K562 (cell line): ENCODE results near the gene PFN3. TPM values are rescaled to one million over a fixed set of nuclear protein-coding genes. Genes with fewer than 3 reads are reported as not detected.

Experiments used
- BCL6 ChIP-seq: fragments of 250-450 bp; sonication (Bioruptor Pico); IDR thresholded peaks from 2 replicates; pipeline ENCODE4 v1.4.0; 2020
- CEBPZ ChIP-seq: fragments of 150-350 bp; IDR thresholded peaks from 2 replicates; pipeline ENCODE4 v1.6.1; 2014; ENCODE audit warnings: low read depth, mild to moderate bottlenecking, low read length, borderline replicate concordance
- CSDE1 ChIP-seq, 2 experiments: fragments of 450-650 bp; IDR thresholded peaks; 2 replicates each; pipeline ENCODE4 v1.6.1; 2016; ENCODE audit warnings: mild to moderate bottlenecking in 1 of 2
- EP300 ChIP-seq: IDR thresholded peaks from 2 replicates; pipeline ENCODE4 v1.6.1; 2012; ENCODE audit warnings: low read length, improper control_type of control experiment
- HMGN3 ChIP-seq: IDR thresholded peaks from 2 replicates; pipeline ENCODE4 v1.6.1; 2011; ENCODE audit warnings: borderline replicate concordance, low read depth, mild to moderate bottlenecking, mixed read lengths, low read length; ENCODE audit not compliant: insufficient read length; ENCODE audit errors: extremely low read depth
- HMGXB4 ChIP-seq: sonication (generic); formaldehyde crosslinking; IDR thresholded peaks from 2 replicates; pipeline ENCODE4 v1.8.1; 2023; ENCODE audit warnings: mild to moderate bottlenecking, missing genetic modification reagents
- JUND ChIP-seq, 2 experiments: IDR thresholded peaks; 2 replicates in 1 of 2; 3 replicates in 1 of 2; pipeline ENCODE4 v1.6.1; 2011; ENCODE audit warnings: borderline replicate concordance in 2 of 2, low read depth in 2 of 2, low read length in 2 of 2, improper control_type of control experiment in 1 of 2, missing biosample characterization in 1 of 2, missing genetic modification characterization in 1 of 2, missing genetic modification reagents in 1 of 2
- MXD1 ChIP-seq: fragments of 250-450 bp; sonication (Bioruptor Pico); IDR thresholded peaks from 2 replicates; pipeline ENCODE4 v1.8.0; 2021; ENCODE audit warnings: borderline replicate concordance, mild to moderate bottlenecking, moderate library complexity; ENCODE audit not compliant: poor library complexity, severe bottlenecking
- NCOR1 ChIP-seq: fragments of 450-650 bp; IDR thresholded peaks from 2 replicates; pipeline ENCODE4 v1.6.1; 2016; ENCODE audit warnings: mild to moderate bottlenecking, moderate library complexity
- NFRKB ChIP-seq: fragments of 450-650 bp; IDR thresholded peaks from 2 replicates; pipeline ENCODE4 v1.6.1; 2016; ENCODE audit warnings: low read depth
- PCBP2 ChIP-seq: fragments of 200-400 bp; formaldehyde crosslinking; IDR thresholded peaks from 2 replicates; pipeline ENCODE4 v1.6.1; 2018; ENCODE audit warnings: low read length, low read depth, mild to moderate bottlenecking, moderate library complexity; ENCODE audit not compliant: poor library complexity, severe bottlenecking
- RAD21 ChIP-seq, 2 experiments: fragments of 250-450 bp in 1 of 2; fragments of 450-650 bp in 1 of 2; sonication (Bioruptor Pico) in 1 of 2; formaldehyde crosslinking in 1 of 2; IDR thresholded peaks in 1 of 2; conservative IDR thresholded peaks in 1 of 2; 2 replicates each; pipeline versions ENCODE4 v1.4.0 to v1.8.0; 2020 to 2022; ENCODE audit warnings: mild to moderate bottlenecking in 2 of 2, moderate library complexity in 1 of 2
- RBM25 ChIP-seq: fragments of 200-400 bp; formaldehyde crosslinking; IDR thresholded peaks from 2 replicates; pipeline ENCODE4 v1.6.1; 2018; ENCODE audit warnings: low read length, low read depth, moderate library complexity; ENCODE audit not compliant: severe bottlenecking
- RBM39 ChIP-seq: fragments of 200-400 bp; formaldehyde crosslinking; optimal IDR thresholded peaks from 2 replicates; pipeline ENCODE3; 2018; ENCODE audit warnings: low read depth, low read length
- RNF219 ChIP-seq: fragments of 250-450 bp; sonication (Bioruptor Pico); IDR thresholded peaks from 2 replicates; pipeline ENCODE4 v1.5.0; 2022; ENCODE audit warnings: mild to moderate bottlenecking
- polyA plus RNA-seq, 8 experiments: library from polyadenylated mRNA; depleted of rRNA in 4 of 8; stranded (reverse) in 5 of 8; unstranded in 3 of 8; fragments of >200 nt; fragmentation: Nextera tagmentation in 2 of 8; fragmentation: Illumina TruSeq in 1 of 8; extraction: Ambion mirVana in 2 of 8; extraction: Trizol in 1 of 8; gene quantifications; 2 replicates each; pipeline versions ENCODE4 v1.2.1 to v1.2.3, GENCODE V29; 2011 to 2014; ENCODE audit warnings: inconsistent platforms in 1 of 8, missing spikeins in 1 of 8
- total RNA-seq, 7 experiments: library from RNA; depleted of rRNA in 6 of 7; stranded (reverse); fragments of >200 nt in 6 of 7; fragmentation: Illumina TruSeq in 2 of 7; extraction: Trizol in 2 of 7; gene quantifications; 2 replicates each; pipeline versions ENCODE4 v1.2.1 to v1.2.3, GENCODE V29; 2011 to 2021; ENCODE audit warnings: low replicate concordance in 1 of 7
- TF ChIP-seq, protein P1 (sequence below): sonication (generic); formaldehyde crosslinking; IDR thresholded peaks from 2 replicates; pipeline ENCODE4 v1.8.1; 2022; ENCODE audit warnings: missing genetic modification reagents

Gene PFN3
- total and polyA plus RNA-seq, 9 of the 15 experiments (the other 6 are each of a cell fraction or from before 2014, with no cell fraction given): not detected

- TF ChIP-seq MXD1: no peak
- TF ChIP-seq BCL6 (CRISPR knock-in tag): no peak
- no peak for TF ChIP-seq CSDE1 (IDR thresholded peaks at IDR 0.05)
- TF ChIP-seq JUND (IDR thresholded peaks at IDR 0.05; ENCODE audit: borderline replicate concordance, low read depth, low read length): no peak
- no peak; the same call in 2 of the 3 replicates for TF ChIP-seq JUND (tag; IDR thresholded peaks at IDR 0.05; ENCODE audit: borderline replicate concordance, low read depth, low read length)
- no peak for TF ChIP-seq RBM39
- TF ChIP-seq RAD21 (CRISPR knock-in tag; conservative IDR thresholded peaks at IDR 0.05 in 1 of 2, IDR thresholded peaks at IDR 0.05 in 1 of 2): no peak
- peak; percentile 61 for TF ChIP-seq HMGN3
- no peak for TF ChIP-seq CEBPZ
- TF ChIP-seq NCOR1: no peak
- no peak for TF ChIP-seq RBM25
- 0 out of 2 replicates have a peak, but pooled peaks have one; percentile 57 for TF ChIP-seq NFRKB
- no peak for TF ChIP-seq RNF219 (CRISPR knock-in tag)
- TF ChIP-seq, protein P1, sequence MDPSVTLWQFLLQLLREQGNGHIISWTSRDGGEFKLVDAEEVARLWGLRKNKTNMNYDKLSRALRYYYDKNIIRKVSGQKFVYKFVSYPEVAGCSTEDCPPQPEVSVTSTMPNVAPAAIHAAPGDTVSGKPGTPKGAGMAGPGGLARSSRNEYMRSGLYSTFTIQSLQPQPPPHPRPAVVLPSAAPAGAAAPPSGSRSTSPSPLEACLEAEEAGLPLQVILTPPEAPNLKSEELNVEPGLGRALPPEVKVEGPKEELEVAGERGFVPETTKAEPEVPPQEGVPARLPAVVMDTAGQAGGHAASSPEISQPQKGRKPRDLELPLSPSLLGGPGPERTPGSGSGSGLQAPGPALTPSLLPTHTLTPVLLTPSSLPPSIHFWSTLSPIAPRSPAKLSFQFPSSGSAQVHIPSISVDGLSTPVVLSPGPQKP (CRISPR knock-in tag): no peak
- TF ChIP-seq HMGXB4 (CRISPR knock-in tag): no peak
- TF ChIP-seq PCBP2: no peak
- no peak for TF ChIP-seq EP300
Measured at GRCh38 chr5:177362610-177363507, 37.6 kb downstream of the PFN3 start (continued).
